IMR-90 (cell line): Measurements from ENCODE around the gene MPC1.

Experiments
- BHLHE40 ChIP-seq: fragments of 150-350 bp; IDR thresholded peaks from 2 replicates; pipeline ENCODE4 v1.6.1; 2016; ENCODE audit warnings: mild to moderate bottlenecking, low read depth, low read length
- CHD1 ChIP-seq: IDR thresholded peaks from 2 replicates; pipeline ENCODE4 v1.6.1; 2012; ENCODE audit warnings: low read depth, low read length, improper control_type of control experiment
- MAZ ChIP-seq: IDR thresholded peaks from 2 replicates; pipeline ENCODE4 v1.6.1; 2012; ENCODE audit warnings: low read depth, mild to moderate bottlenecking, low read length, improper control_type of control experiment, moderate library complexity, borderline replicate concordance
- NFE2L2 ChIP-seq: fragments of 150-350 bp; IDR thresholded peaks from 2 replicates; pipeline ENCODE4 v1.6.1; 2016; ENCODE audit warnings: low read depth, mild to moderate bottlenecking, low read length
- POLR2A ChIP-seq: IDR thresholded peaks from 2 replicates; pipeline ENCODE4 v1.6.1; 2012; ENCODE audit warnings: mild to moderate bottlenecking, low read depth, low read length
- TF ChIP-seq, protein P1 (sequence below): conservative IDR thresholded peaks from 2 replicates; pipeline ENCODE4 v1.5.1; 2012; ENCODE audit warnings: mild to moderate bottlenecking, low read depth, low read length, improper control_type of control experiment

DNA sequence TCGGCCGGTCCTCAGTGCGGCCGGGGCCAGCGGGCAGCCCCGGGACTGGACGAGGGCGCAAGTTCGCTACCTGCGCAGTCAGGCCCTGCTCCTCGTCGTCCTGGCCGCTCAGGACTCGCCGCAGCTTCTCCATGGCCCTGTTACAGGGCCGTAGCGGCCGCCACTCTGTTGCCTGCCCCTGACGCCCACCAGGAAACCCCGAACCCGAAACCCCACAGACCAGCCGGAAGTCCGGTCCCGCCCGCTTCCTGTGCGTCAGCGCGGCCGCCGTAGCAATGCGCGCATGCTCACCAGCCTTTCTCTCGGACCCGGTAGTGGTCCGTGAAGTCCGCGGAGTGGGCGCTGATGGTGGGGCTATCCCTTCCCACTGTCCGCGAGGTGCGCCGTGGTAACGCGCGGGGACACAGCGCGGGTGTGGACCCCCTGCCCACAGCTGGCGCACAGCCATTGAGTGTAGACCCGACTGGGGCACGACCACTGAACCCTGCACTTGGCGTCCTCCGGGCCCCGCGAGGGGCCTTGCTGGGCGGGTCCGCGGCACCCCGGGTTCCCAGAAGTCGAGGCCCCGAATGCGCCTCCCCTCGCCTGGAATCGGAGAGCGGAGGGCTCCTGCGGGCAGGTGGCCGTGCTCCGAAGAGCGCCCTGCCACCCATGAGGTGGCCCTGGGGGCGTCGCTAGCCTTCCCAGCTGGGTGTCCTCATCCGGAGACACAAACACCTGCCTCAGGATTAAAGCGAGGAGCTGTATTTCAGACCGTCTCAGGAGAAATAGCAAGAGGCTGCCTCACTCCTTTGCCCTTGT is 40.2 kb downstream of the MPC1 start, which contains the start of gene SFT2D1:
- TF ChIP-seq, protein P1, sequence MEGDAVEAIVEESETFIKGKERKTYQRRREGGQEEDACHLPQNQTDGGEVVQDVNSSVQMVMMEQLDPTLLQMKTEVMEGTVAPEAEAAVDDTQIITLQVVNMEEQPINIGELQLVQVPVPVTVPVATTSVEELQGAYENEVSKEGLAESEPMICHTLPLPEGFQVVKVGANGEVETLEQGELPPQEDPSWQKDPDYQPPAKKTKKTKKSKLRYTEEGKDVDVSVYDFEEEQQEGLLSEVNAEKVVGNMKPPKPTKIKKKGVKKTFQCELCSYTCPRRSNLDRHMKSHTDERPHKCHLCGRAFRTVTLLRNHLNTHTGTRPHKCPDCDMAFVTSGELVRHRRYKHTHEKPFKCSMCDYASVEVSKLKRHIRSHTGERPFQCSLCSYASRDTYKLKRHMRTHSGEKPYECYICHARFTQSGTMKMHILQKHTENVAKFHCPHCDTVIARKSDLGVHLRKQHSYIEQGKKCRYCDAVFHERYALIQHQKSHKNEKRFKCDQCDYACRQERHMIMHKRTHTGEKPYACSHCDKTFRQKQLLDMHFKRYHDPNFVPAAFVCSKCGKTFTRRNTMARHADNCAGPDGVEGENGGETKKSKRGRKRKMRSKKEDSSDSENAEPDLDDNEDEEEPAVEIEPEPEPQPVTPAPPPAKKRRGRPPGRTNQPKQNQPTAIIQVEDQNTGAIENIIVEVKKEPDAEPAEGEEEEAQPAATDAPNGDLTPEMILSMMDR = no peak
- TF ChIP-seq MAZ (no peak), BHLHE40 (no peak), POLR2A (peak; percentile 85), NFE2L2 (no peak), CHD1 (no peak)
